SU-DHL-6 (cell line): ENCODE results near the gene LRBA.

Experiments used
- H2AFZ ChIP-seq: fragments of 200-600 bp; sonication (generic); 2 replicates; pipeline ENCODE4 v1.6.1; 2014; ENCODE audit warnings: low read depth, mild to moderate bottlenecking, moderate library complexity, mixed read lengths, antibody characterized with exemption, low read length; ENCODE audit not compliant: severe bottlenecking
- H3F3A ChIP-seq: fragments of 200-600 bp; shearing (Covaris generic); 2 replicates; pipeline ENCODE4 v1.6.0; 2016; ENCODE audit warnings: antibody characterized with exemption, mild to moderate bottlenecking; ENCODE audit not compliant: insufficient read depth
- H3K27ac ChIP-seq: fragments of 200-600 bp; sonication (generic); 2 replicates; pipeline ENCODE4 v1.5.1; 2016; ENCODE audit warnings: low read depth, mild to moderate bottlenecking, low read length, moderate library complexity, mixed read lengths
- H3K27me3 ChIP-seq: fragments of 200-600 bp; sonication (generic), shearing (Covaris generic); 2 replicates; pipeline ENCODE4 v1.6.0; 2014; ENCODE audit warnings: mild to moderate bottlenecking, low read length
- H3K36me3 ChIP-seq: fragments of 200-600 bp; sonication (generic); 2 replicates; pipeline ENCODE4 v1.6.1; 2014; ENCODE audit warnings: mild to moderate bottlenecking, low read length, mixed read lengths
- H3K4me2 ChIP-seq: fragments of 300-600, 200-600 bp; shearing (Covaris generic), sonication (generic); 2 replicates; pipeline ENCODE4 v1.6.0; 2014; ENCODE audit warnings: low read length, low read depth, mild to moderate bottlenecking; ENCODE audit not compliant: poor library complexity, severe bottlenecking
- H3K4me3 ChIP-seq: fragments of 200-600 bp; sonication (generic); 2 replicates; pipeline ENCODE4 v1.5.1; 2014; ENCODE audit warnings: antibody characterized with exemption, low read length, mild to moderate bottlenecking, mixed read lengths; ENCODE audit not compliant: insufficient read depth, poor library complexity, severe bottlenecking
- H3K79me2 ChIP-seq: fragments of 200-600 bp; sonication (generic); 2 replicates; pipeline ENCODE4 v1.6.1; 2014; ENCODE audit warnings: mild to moderate bottlenecking, low read length, moderate library complexity; ENCODE audit not compliant: insufficient read depth
- H3K9ac ChIP-seq: fragments of 200-600 bp; sonication (generic); 2 replicates; pipeline ENCODE4 v1.7.0; 2014; ENCODE audit warnings: mild to moderate bottlenecking, low read length
- H3K9me2 ChIP-seq: fragments of 200-600 bp; sonication (generic); replicated peaks from 2 replicates; pipeline ENCODE4 v1.6.1; 2014; ENCODE audit warnings: low read length; ENCODE audit not compliant: insufficient read depth
- H3K9me3 ChIP-seq: fragments of 200-600 bp; sonication (generic); 2 replicates; pipeline ENCODE4 v1.6.1; 2014; ENCODE audit warnings: low read length, mixed read lengths; ENCODE audit not compliant: insufficient read depth
- H4K20me1 ChIP-seq: fragments of 200-600 bp; sonication (generic); 2 replicates; pipeline ENCODE4 v1.6.1; 2014; ENCODE audit warnings: low read depth, mild to moderate bottlenecking, antibody characterized with exemption, low read length, moderate library complexity, mixed read lengths
- CTCF ChIP-seq: fragments of 200-600 bp; sonication (generic); IDR thresholded peaks from one replicate; pipeline ENCODE4 v1.5.1; 2017; ENCODE audit warnings: antibody characterized with exemption, mild to moderate bottlenecking, low read length, moderate library complexity; ENCODE audit not compliant: insufficient read depth, poor library complexity, severe bottlenecking
- EZH2phosphoT487 ChIP-seq: fragments of 200-600 bp; sonication (generic), shearing (Covaris generic); conservative IDR thresholded peaks from 2 replicates; pipeline ENCODE4 v1.6.1; 2018; ENCODE audit warnings: mild to moderate bottlenecking, antibody characterized with exemption, low read length, moderate library complexity, mixed read lengths

LRBA gene

DNA sequence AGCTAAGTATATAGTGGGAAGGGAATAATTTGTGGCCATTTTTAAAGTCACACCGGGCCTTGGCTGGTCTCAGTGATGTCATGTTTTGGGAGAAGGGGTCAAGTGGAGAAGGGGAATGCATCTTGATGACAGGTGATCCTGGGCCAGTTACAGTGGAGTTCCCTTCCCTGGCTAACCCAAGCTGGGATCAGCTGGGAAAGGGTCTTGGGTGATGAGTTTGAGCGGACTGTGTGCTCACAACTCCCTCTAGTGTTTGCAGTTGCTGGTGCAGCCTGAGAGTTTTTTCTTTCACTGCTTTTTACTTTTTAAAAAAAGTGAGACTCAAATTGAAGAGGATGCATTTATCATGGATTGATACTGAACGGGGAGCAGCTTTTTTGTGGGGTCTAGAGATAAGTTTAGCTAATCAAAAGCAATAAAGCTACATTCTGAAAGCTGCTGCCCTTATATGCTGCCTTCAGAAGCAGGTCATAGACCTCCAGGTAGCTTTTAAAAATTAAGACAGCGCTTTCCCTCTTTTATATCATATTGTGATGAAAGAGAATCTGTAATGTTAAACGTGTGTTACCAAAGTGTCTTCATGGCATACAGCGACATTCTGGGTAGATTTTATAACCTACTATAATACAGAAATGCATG is 772.1 kb downstream of the LRBA start:
- H3K9ac ChIP-seq: no peak overlapping the region
- H3K4me2 ChIP-seq: no peak overlapping the region
- H3K27me3 ChIP-seq: 0 out of 2 replicates have a peak, but pooled peaks cover under 1% of the 10 kb centered on the region
- no peaks in the 10 kb centered on the region for H3K9me2 ChIP-seq
- H3K79me2 ChIP-seq: no peaks in the 10 kb centered on the region
- H4K20me1 ChIP-seq: no peaks in the 10 kb centered on the region
- no peak overlapping the region for H2AFZ ChIP-seq
- H3K9me3 ChIP-seq: no peaks in the 10 kb centered on the region
- no peak overlapping the region for H3K4me3 ChIP-seq
- H3K27ac ChIP-seq: no peak overlapping the region
- no peaks in the 10 kb centered on the region for H3F3A ChIP-seq
- no peaks in the 10 kb centered on the region for H3K36me3 ChIP-seq
- TF ChIP-seq CTCF (peak; percentile 70), EZH2phosphoT487 (no peak)

- Histone ChIP-seq H3K9ac (no peak overlapping the region), H3K4me2 (no peak overlapping the region), H4K20me1 (no peaks in the 10 kb centered on the region), H3K36me3 (no peaks in the 10 kb centered on the region), H3K79me2 (no peaks in the 10 kb centered on the region), H3F3A (no peaks in the 10 kb centered on the region), H3K9me2 (no peaks in the 10 kb centered on the region), H3K4me3 (no peak overlapping the region), H3K27me3 (peaks cover 7% of the 10 kb centered on the region; the same call in 1 of the 2 replicates), H2AFZ (no peak overlapping the region), H3K27ac (no peak overlapping the region), H3K9me3 (no peaks in the 10 kb centered on the region)
- no peak for TF ChIP-seq EZH2phosphoT487
- no peak for TF ChIP-seq CTCF
These were observed 775.1 kb downstream of the LRBA start for GRCh38 chr4:150240011-150240410.

DNA sequence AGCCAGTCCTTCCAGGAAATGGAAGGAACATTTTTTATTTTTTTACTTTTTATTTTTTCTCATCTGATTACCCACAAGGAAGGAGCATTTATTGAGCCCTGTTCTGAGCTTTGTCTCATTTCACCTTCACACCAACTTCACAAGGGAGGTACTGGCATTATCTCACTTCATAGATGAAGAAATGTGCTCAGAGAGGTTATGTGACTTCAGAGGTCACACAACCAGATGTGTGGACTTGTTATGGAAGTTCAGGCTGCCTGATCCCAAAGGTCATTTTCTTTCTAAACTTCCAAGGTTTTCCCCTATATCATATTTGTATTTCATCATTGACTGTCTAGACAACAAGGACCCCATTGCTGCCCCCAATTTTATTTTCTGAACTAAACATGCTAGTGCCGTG is 776.5 kb downstream of the LRBA start:
- H3K9me2 ChIP-seq: no peaks in the 10 kb centered on the region
- no peaks in the 10 kb centered on the region for H4K20me1 ChIP-seq
- no peaks in the 10 kb centered on the region for H3K9me3 ChIP-seq
- no peak overlapping the region for H3K9ac ChIP-seq
- TF ChIP-seq EZH2phosphoT487 (no peak), CTCF (no peak)
- no peaks in the 10 kb centered on the region for H3K79me2 ChIP-seq
- no peak overlapping the region for H3K4me2 ChIP-seq
- H3K4me3 ChIP-seq: no peak overlapping the region
- no peak overlapping the region for H3K27ac ChIP-seq
- no peak overlapping the region for H2AFZ ChIP-seq
- H3K36me3 ChIP-seq: no peaks in the 10 kb centered on the region
- H3F3A ChIP-seq: no peaks in the 10 kb centered on the region
- peaks cover 7% of the 10 kb centered on the region; the same call in 1 of the 2 replicates for H3K27me3 ChIP-seq
